T-cell (primary cell): Measurements from ENCODE around the gene CLEC9A. TPM values are rescaled to one million over a fixed set of nuclear protein-coding genes. Genes with fewer than 3 reads are reported as not detected.
"Not testable (repeated sequence)": the region's sequence is repeated elsewhere in the genome, so short reads cannot be mapped to it uniquely, and the experiment has no call there.

ENCODE experiments used
- ATAC-seq, 4 experiments: fragments of 200-7000 bp in 3 of 4; fragments of 150-1000 bp in 1 of 4; cut with Tn5 transposase; replicated peaks in 1 of 4; 1 replicate in 3 of 4; 2 replicates in 1 of 4; pipeline ENCODE4 v1.10.0; 2021; ENCODE audit warnings: moderate library complexity in 3 of 4, mild to moderate bottlenecking in 2 of 4, moderate number of reproducible peaks in 1 of 4
- CTCF ChIA-PET, 2 donors: fragments of 300-600 bp; sonication (Branson Sonifier 250); formaldehyde crosslinking; loops; one replicate each; lab custom pipeline; 2022; ENCODE audit warnings: antibody characterized with exemption in 2 of 2; lab: Charles Lee
- POLR2A ChIA-PET, 2 donors: fragments of 300-600 bp; sonication (Branson Sonifier 250); formaldehyde crosslinking; loops; one replicate each; lab custom pipeline; 2022; ENCODE audit warnings: antibody characterized with exemption in 2 of 2; lab: Charles Lee
- DNase-seq, 35 experiments: peaks; one replicate each; pipeline versions ENCODE4 v3.0.0 to v3.0.0-alpha.2; 2013 to 2023
- H3K27ac ChIP-seq: one replicate; pipeline ENCODE4 v1.5.1; 2013; ENCODE audit warnings: low read length
- H3K27me3 ChIP-seq, 2 experiments: replicated peaks in 1 of 2; 1 replicate in 1 of 2; 2 replicates in 1 of 2; pipeline versions ENCODE4 v1.6.1 to v1.7.0; 2013; ENCODE audit warnings: low read length in 1 of 2, mixed read lengths in 1 of 2; ENCODE audit not compliant: control insufficient read depth in 2 of 2, insufficient read depth in 2 of 2; ENCODE audit errors: extremely low read depth in 1 of 2
- H3K36me3 ChIP-seq, 2 donors: 1 replicate in 1 of 2; 2 replicates in 1 of 2; pipeline versions ENCODE4 v1.6.1 to v1.7.0; 2013; ENCODE audit warnings: low read length in 1 of 2; ENCODE audit not compliant: control insufficient read depth in 2 of 2, insufficient read depth in 1 of 2; ENCODE audit errors: extremely low read depth in 1 of 2
- H3K4me1 ChIP-seq, 2 experiments: 1 replicate in 1 of 2; 2 replicates in 1 of 2; pipeline versions ENCODE4 v1.6.1 to v1.7.0; 2013; ENCODE audit warnings: low read length in 2 of 2, mixed read lengths in 1 of 2; ENCODE audit not compliant: insufficient read depth in 2 of 2, control insufficient read depth in 1 of 2; ENCODE audit errors: extremely low read depth in 1 of 2
- H3K4me3 ChIP-seq, 2 donors: 1 replicate in 1 of 2; 2 replicates in 1 of 2; pipeline versions ENCODE4 v1.5.1 to v1.7.0; 2013; ENCODE audit warnings: mild to moderate bottlenecking in 2 of 2, low read length in 1 of 2, moderate library complexity in 1 of 2; ENCODE audit not compliant: control insufficient read depth in 1 of 2; ENCODE audit errors: extremely low read depth in 1 of 2
- H3K9me3 ChIP-seq: 2 replicates; pipeline ENCODE4 v1.7.0; 2013
- H3K27ac Mint-ChIP-seq, 2 donors: one replicate each; pipeline ENCODE4 v1.8.0; 2020 to 2021; ENCODE audit warnings: mild to moderate bottlenecking in 2 of 2, mixed read lengths in 2 of 2
- H3K27me3 Mint-ChIP-seq, 2 donors: one replicate each; pipeline ENCODE4 v1.8.0; 2021 to 2022; ENCODE audit warnings: mixed read lengths in 2 of 2
- H3K36me3 Mint-ChIP-seq: one replicate; pipeline ENCODE4 v1.8.0; 2021; ENCODE audit warnings: mixed read lengths
- H3K4me1 Mint-ChIP-seq, 3 donors: one replicate each; pipeline ENCODE4 v1.8.0; 2020 to 2022; ENCODE audit warnings: mixed read lengths in 3 of 3, mild to moderate bottlenecking in 1 of 3
- H3K4me3 Mint-ChIP-seq, 3 donors: one replicate each; pipeline ENCODE4 v1.8.0; 2020 to 2022; ENCODE audit warnings: mild to moderate bottlenecking in 3 of 3, mixed read lengths in 3 of 3, moderate library complexity in 3 of 3
- H3K9me3 Mint-ChIP-seq, 3 donors: one replicate each; pipeline ENCODE4 v1.8.0; 2020 to 2022; ENCODE audit warnings: mixed read lengths in 3 of 3
- WGBS: methylation state at CpG from one replicate; pipeline ENCODE4 v1.1.5; 2013; ENCODE audit warnings: missing lambda C conversion rate; ENCODE audit not compliant: insufficient coverage; 5-methylcytosine and 5-hydroxymethylcytosine counted together
- total RNA-seq, 35 experiments: library from RNA in 6 of 35; stranded (reverse) in 6 of 35; fragments of 120-200 nt in 1 of 35; gene quantifications; one replicate each; pipeline versions ENCODE4 v1.2.1 to v1.2.4 and lab custom pipeline; 2013 to 2026

Gene CLEC9A
- total RNA-seq, 5 donors from 2014 or later (not counting 1 experiment from before 2014, with no cell fraction given) = 0.61 TPM; not detected in 4

DNA sequence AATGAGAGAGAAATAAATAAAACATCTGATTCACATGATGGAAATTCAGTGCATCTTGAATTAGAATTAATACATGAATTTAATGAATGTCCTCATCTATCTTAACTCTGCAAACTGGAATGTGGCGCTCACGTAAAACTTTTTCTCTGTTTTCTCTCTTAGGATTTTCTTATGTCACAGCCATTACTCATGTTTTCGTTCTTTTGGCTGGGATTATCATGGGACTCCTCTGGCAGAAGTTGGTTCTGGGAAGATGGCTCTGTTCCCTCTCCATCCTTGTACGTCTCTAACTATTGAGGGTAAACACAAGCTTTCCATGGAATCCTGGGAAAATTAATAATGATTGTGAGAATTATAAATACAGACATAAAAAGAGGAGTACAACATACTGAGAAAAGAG is 15.0 kb upstream of the CLEC9A start:
- Histone ChIP-seq H3K4me3 (no peak overlapping the region), H3K9me3 (no peaks in the 10 kb centered on the region), H3K36me3 (no peaks in the 10 kb centered on the region), H3K4me1 (no peaks in the 10 kb centered on the region), H3K27ac (no peak overlapping the region), H3K27me3 (no peaks in the 10 kb centered on the region)
- ChIA-PET CTCF (no interaction called here), POLR2A (no interaction called here)
- H3K36me3 Mint-ChIP-seq = no peaks in the 10 kb centered on the region
- peaks cover 18% of the 10 kb centered on the region in 2 donors for H3K27me3 Mint-ChIP-seq
- WGBS = no CpG with 5 or more reads among the region's 4 CpGs
- no peak overlapping the region for H3K27ac Mint-ChIP-seq
- DNase-seq = no peak
- no peaks in the 10 kb centered on the region for H3K9me3 Mint-ChIP-seq
- H3K4me3 Mint-ChIP-seq = no peak overlapping the region
- no peaks in the 10 kb centered on the region for H3K4me1 Mint-ChIP-seq
- ATAC-seq = no peak

DNA sequence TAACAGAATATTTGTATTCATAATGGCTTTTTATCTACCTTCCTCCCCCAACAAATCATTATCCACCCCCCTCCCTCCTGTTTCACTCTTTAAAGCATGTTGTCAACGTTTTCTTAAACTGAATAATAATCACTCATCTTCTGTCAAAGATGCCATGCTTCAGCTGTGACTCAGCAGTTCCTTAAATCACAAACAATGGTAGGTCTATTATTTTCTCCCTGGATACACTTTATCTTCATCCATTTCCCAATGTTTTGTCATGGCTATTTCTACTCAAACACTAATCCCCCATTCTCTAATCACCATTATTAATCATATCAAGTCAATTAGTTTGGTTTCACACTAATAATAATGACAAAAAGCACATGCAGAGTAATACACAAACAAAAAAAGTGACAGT is 13.6 kb upstream of the CLEC9A start:
- no peak for DNase-seq
- CTCF ChIA-PET = no interaction called here

DNA sequence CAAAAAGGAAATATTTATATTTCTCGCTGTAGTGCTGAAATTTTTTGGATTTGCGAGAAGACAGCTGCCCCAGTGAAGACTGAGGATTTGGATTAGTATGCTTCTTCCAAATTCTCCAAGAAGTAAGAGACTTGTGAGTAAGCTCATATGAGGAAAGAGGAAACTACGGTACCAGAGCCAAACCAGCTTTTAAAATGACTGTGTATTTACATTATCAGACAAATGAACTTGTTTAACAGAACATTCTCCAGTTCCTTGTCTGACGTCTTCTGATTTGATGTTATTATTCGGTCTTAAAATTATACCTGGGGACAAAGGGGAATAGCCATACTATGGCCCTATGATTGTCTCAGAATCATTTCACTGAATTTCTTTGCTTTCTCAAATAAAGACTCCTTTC is 12.1 kb upstream of the CLEC9A start:
- DNase-seq (no peak), ATAC-seq (no peak)
- peaks cover 16 to 18% of the 10 kb centered on the region in 2 donors for H3K27me3 Mint-ChIP-seq
- no peak overlapping the region for H3K4me3 ChIP-seq
- peaks cover 0 to 5% of the 10 kb centered on the region in 2 experiments for H3K27me3 ChIP-seq
- ChIA-PET CTCF (interaction anchor here in 1 of 2 donors (1.7 kb wide), 1 partner anchor 276 kb away, joined by 4 read pairs; no protein-coding TSS in a partner anchor), POLR2A (no interaction called here)
- H3K36me3 Mint-ChIP-seq = no peaks in the 10 kb centered on the region
- no peaks in the 10 kb centered on the region for H3K36me3 ChIP-seq
- H3K27ac Mint-ChIP-seq = no peak overlapping the region
- no peaks in the 10 kb centered on the region for H3K9me3 ChIP-seq
- WGBS = 100% methylated on average over 1 of the region's 5 CpGs
- no peaks in the 10 kb centered on the region for H3K4me1 ChIP-seq
- no peak overlapping the region for H3K27ac ChIP-seq
- H3K4me3 Mint-ChIP-seq = no peak overlapping the region
- H3K4me1 Mint-ChIP-seq = no peaks in the 10 kb centered on the region
- H3K9me3 Mint-ChIP-seq = no peaks in the 10 kb centered on the region

More for the DNA sequence above, 13.6 kb upstream of the CLEC9A start:
- no peaks in the 10 kb centered on the region for H3K9me3 Mint-ChIP-seq
- ATAC-seq = no peak
- POLR2A ChIA-PET = interaction anchor here in 1 of 2 donors (0.8 kb wide), 1 partner anchor 116 kb away, joined by 4 read pairs; no protein-coding TSS in a partner anchor
- H3K4me1 Mint-ChIP-seq = no peaks in the 10 kb centered on the region
- no peaks in the 10 kb centered on the region for H3K36me3 Mint-ChIP-seq
- no peak overlapping the region for H3K27ac Mint-ChIP-seq
- Histone ChIP-seq H3K4me1 (no peaks in the 10 kb centered on the region), H3K9me3 (no peaks in the 10 kb centered on the region), H3K27ac (no peak overlapping the region), H3K36me3 (no peaks in the 10 kb centered on the region), H3K27me3 (no peaks in the 10 kb centered on the region), H3K4me3 (no peak overlapping the region)
- no peak overlapping the region for H3K4me3 Mint-ChIP-seq
- peaks cover 18 to 19% of the 10 kb centered on the region in 2 donors for H3K27me3 Mint-ChIP-seq
- 10% methylated on average over 1 of the region's 1 CpG for WGBS

DNA sequence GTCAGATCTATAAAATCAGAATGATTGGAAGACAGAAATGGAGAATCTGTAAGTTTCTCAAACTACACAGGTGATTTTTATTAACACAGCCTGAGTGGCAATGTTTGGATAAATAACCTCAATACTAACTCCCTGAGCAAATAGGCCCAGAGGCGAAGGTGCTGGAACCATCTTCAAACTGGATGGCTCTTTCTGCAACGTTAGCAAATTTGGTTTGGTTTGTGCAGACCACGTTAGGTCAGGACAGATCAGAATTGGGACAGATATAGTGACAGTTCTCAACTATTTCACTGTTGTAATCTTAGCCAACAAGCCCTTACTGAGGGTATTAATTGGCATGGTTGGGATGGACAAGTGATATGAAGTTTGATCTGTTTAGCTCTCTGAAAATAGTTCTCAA is 9.1 kb upstream of the CLEC9A start:
- Histone ChIP-seq H3K27me3 (peaks cover 0 to 5% of the 10 kb centered on the region in 2 experiments), H3K4me1 (no peaks in the 10 kb centered on the region), H3K4me3 (no peak overlapping the region), H3K27ac (no peak overlapping the region), H3K36me3 (no peaks in the 10 kb centered on the region), H3K9me3 (no peaks in the 10 kb centered on the region)
- WGBS = 45% methylated on average over 2 of the region's 3 CpGs
- Mint-ChIP-seq H3K27me3 (peaks cover 4 to 5% of the 10 kb centered on the region in 2 donors), H3K9me3 (no peaks in the 10 kb centered on the region), H3K36me3 (no peaks in the 10 kb centered on the region), H3K27ac (no peak overlapping the region), H3K4me3 (no peak overlapping the region), H3K4me1 (no peaks in the 10 kb centered on the region)
- DNase-seq (no peak), ATAC-seq (no peak)
- POLR2A ChIA-PET = no interaction called here
- CTCF ChIA-PET = no interaction called here

DNA sequence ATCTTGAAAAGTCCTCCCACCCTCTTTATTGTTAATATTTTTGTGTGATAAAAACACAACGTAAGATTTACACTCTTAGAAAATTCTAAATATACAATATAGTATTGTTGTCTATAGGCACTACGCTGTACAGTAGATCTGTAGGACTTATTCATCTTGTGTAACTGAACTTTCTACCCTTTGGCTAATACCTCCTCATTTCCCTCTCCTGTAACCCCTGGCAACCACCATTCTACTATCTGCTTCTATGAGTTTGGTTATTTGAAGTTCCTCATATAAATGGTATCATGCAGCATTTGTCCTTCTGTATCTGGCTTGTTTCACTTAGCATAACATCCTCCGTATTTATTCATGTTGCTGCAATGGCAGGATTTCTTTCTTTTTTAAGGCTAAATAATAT is 5.2 kb upstream of the CLEC9A start:
- Histone ChIP-seq H3K4me1 (no peaks in the 10 kb centered on the region), H3K36me3 (no peaks in the 10 kb centered on the region), H3K4me3 (no peak overlapping the region), H3K27ac (no peak overlapping the region), H3K9me3 (no peaks in the 10 kb centered on the region), H3K27me3 (peaks cover 0 to 5% of the 10 kb centered on the region in 2 experiments)
- DNase-seq (no peak), ATAC-seq (no peak)
- CTCF ChIA-PET = interaction anchor here in 1 of 2 donors (0.6 kb wide), 1 partner anchor 13 kb away, joined by 3 read pairs; no protein-coding TSS in a partner anchor
- no peaks in the 10 kb centered on the region for H3K9me3 Mint-ChIP-seq
- POLR2A ChIA-PET = no interaction called here
- H3K36me3 Mint-ChIP-seq = no peaks in the 10 kb centered on the region
- H3K27me3 Mint-ChIP-seq = peaks cover 4% of the 10 kb centered on the region in 2 donors
- no peak overlapping the region for H3K4me3 Mint-ChIP-seq
- no peaks in the 10 kb centered on the region for H3K4me1 Mint-ChIP-seq
- WGBS = no CpG with 5 or more reads among the region's 3 CpGs
- H3K27ac Mint-ChIP-seq = no peak overlapping the region

DNA sequence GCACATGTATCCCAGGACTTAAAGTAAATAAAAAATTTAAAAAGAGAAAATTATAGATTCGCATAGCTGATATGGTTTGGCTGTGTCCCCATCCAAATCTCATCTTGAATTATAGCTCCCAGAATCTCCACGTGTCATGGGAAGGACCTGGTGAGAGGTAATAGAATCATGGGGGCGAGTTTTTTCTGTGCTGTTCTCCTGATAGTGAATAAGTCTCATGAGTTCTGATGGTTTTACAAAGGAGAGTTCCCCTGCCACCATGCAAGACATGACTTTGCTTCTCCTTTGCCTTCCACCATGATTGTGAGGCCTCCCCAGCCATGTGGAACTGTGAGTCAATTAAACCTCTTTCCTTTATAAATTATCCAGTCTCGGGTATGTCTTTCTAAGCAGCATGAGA is 3.8 kb upstream of the CLEC9A start:
- H3K4me3 Mint-ChIP-seq, H3K4me3 ChIP-seq, H3K9me3 ChIP-seq, H3K27me3 Mint-ChIP-seq, H3K27ac Mint-ChIP-seq, H3K4me1 Mint-ChIP-seq, ATAC-seq, H3K27ac ChIP-seq, H3K9me3 Mint-ChIP-seq, H3K36me3 ChIP-seq, CTCF ChIA-PET, DNase-seq, H3K4me1 ChIP-seq, H3K27me3 ChIP-seq, H3K36me3 Mint-ChIP-seq, POLR2A ChIA-PET: not testable (repeated sequence)
- 100% methylated on average over 2 of the region's 4 CpGs for WGBS

DNA sequence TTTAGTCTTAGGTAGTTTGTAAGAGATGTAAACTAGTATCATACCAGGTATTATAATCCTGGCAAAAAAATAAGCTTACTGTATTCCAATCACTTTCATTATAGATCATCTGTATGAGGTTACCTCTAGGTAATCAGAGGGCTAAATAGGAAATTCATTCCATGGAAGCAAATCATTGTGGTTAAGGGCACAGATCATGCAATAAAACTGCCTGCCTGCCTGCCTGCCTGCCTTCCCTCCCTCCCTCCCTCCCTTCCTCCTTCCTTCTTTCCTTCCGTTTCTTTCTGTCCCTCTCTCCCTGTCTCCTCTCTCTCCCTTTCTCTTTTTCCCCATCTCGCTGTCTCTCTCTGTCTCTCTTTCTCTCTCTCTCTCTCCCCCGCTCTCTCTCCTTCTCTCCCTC is 3.2 kb upstream of the CLEC9A start:
- H3K9me3 Mint-ChIP-seq = no peaks in the 10 kb centered on the region
- peaks cover 2 to 4% of the 10 kb centered on the region in 2 donors for H3K27me3 Mint-ChIP-seq
- ATAC-seq (no peak), DNase-seq (no peak)
- no peaks in the 10 kb centered on the region for H3K36me3 Mint-ChIP-seq
- Histone ChIP-seq H3K27ac (no peak overlapping the region), H3K27me3 (peaks cover 0 to 8% of the 10 kb centered on the region in 2 experiments), H3K4me1 (no peaks in the 10 kb centered on the region), H3K9me3 (no peaks in the 10 kb centered on the region), H3K36me3 (no peaks in the 10 kb centered on the region), H3K4me3 (no peak overlapping the region)
- WGBS = 76% methylated on average over 3 of the region's 3 CpGs
- ChIA-PET POLR2A (no interaction called here), CTCF (interaction anchor here in 1 of 2 donors (0.8 kb wide), 1 partner anchor 200 kb away, joined by 3 read pairs; no protein-coding TSS in a partner anchor)
- no peak overlapping the region for H3K4me3 Mint-ChIP-seq
- H3K27ac Mint-ChIP-seq = no peak overlapping the region
- no peaks in the 10 kb centered on the region for H3K4me1 Mint-ChIP-seq
